Measurements from ENCODE around the gene KRT222.

Gene KRT222

GRCh38 chr17:40678902-40679522, 14.0 kb upstream of the KRT222 start:
- H2AFZ ChIP-seq (ENCODE audit: low read depth) = no peak overlapping the region
- no peak overlapping the region for H3K27ac ChIP-seq
- no peaks in the 10 kb centered on the region for H4K20me1 ChIP-seq (ENCODE audit: insufficient read depth)
- TF ChIP-seq, protein P1, sequence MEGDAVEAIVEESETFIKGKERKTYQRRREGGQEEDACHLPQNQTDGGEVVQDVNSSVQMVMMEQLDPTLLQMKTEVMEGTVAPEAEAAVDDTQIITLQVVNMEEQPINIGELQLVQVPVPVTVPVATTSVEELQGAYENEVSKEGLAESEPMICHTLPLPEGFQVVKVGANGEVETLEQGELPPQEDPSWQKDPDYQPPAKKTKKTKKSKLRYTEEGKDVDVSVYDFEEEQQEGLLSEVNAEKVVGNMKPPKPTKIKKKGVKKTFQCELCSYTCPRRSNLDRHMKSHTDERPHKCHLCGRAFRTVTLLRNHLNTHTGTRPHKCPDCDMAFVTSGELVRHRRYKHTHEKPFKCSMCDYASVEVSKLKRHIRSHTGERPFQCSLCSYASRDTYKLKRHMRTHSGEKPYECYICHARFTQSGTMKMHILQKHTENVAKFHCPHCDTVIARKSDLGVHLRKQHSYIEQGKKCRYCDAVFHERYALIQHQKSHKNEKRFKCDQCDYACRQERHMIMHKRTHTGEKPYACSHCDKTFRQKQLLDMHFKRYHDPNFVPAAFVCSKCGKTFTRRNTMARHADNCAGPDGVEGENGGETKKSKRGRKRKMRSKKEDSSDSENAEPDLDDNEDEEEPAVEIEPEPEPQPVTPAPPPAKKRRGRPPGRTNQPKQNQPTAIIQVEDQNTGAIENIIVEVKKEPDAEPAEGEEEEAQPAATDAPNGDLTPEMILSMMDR (conservative IDR thresholded peaks at IDR 0.05; ENCODE audit: low read depth, low read length) = no peak
- H3K36me3 ChIP-seq (ENCODE audit: insufficient read depth) = no peaks in the 10 kb centered on the region
- no peak overlapping the region for H3K4me3 ChIP-seq (IDR thresholded peaks at IDR 0.05; ENCODE audit: insufficient read depth, low read depth, low read length)
- H3K79me2 ChIP-seq (ENCODE audit: insufficient read depth, low read depth) = no peaks in the 10 kb centered on the region
- no peaks in the 10 kb centered on the region for H3K4me1 ChIP-seq (ENCODE audit: low read depth, poor library complexity, severe bottlenecking)
- no peaks in the 10 kb centered on the region for H3K27me3 ChIP-seq (ENCODE audit: insufficient read depth, low read depth)
- H3K9ac ChIP-seq = no peak overlapping the region
- no peak overlapping the region for H3K4me2 ChIP-seq

GRCh38 chr17:40675905-40676304, 10.9 kb upstream of the KRT222 start:
- no peak overlapping the region for H2AFZ ChIP-seq (ENCODE audit: low read depth)
- H3K4me3 ChIP-seq (IDR thresholded peaks at IDR 0.05; ENCODE audit: insufficient read depth, low read depth, low read length) = no peak overlapping the region
- no peaks in the 10 kb centered on the region for H3K4me1 ChIP-seq (ENCODE audit: low read depth, poor library complexity, severe bottlenecking)
- no peaks in the 10 kb centered on the region for H4K20me1 ChIP-seq (ENCODE audit: insufficient read depth)
- no peaks in the 10 kb centered on the region for H3K27me3 ChIP-seq (ENCODE audit: insufficient read depth, low read depth)
- H3K36me3 ChIP-seq (ENCODE audit: insufficient read depth) = no peaks in the 10 kb centered on the region
- no peaks in the 10 kb centered on the region for H3K79me2 ChIP-seq (ENCODE audit: insufficient read depth, low read depth)
- no peak overlapping the region for H3K9ac ChIP-seq
- H3K4me2 ChIP-seq = no peak overlapping the region
- TF ChIP-seq, protein P1 (conservative IDR thresholded peaks at IDR 0.05; ENCODE audit: low read depth, low read length) = no peak
- H3K27ac ChIP-seq = no peak overlapping the region

- no peak overlapping the region for H3K9ac ChIP-seq
- no peaks in the 10 kb centered on the region for H4K20me1 ChIP-seq (ENCODE audit: insufficient read depth)
- H2AFZ ChIP-seq (ENCODE audit: low read depth) = no peak overlapping the region
- H3K79me2 ChIP-seq (ENCODE audit: insufficient read depth, low read depth) = no peaks in the 10 kb centered on the region
- no peak overlapping the region for H3K4me3 ChIP-seq (IDR thresholded peaks at IDR 0.05; ENCODE audit: insufficient read depth, low read depth, low read length)
- no peak overlapping the region for H3K4me2 ChIP-seq
- H3K36me3 ChIP-seq (ENCODE audit: insufficient read depth) = no peaks in the 10 kb centered on the region
- H3K4me1 ChIP-seq (ENCODE audit: low read depth, poor library complexity, severe bottlenecking) = no peaks in the 10 kb centered on the region
- TF ChIP-seq, protein P1 (conservative IDR thresholded peaks at IDR 0.05; ENCODE audit: low read depth, low read length) = no peak
- no peaks in the 10 kb centered on the region for H3K27me3 ChIP-seq (ENCODE audit: insufficient read depth, low read depth)
- H3K27ac ChIP-seq = no peak overlapping the region
Measured at GRCh38 chr17:40672654-40673053, 7.7 kb upstream of the KRT222 start.

DNA sequence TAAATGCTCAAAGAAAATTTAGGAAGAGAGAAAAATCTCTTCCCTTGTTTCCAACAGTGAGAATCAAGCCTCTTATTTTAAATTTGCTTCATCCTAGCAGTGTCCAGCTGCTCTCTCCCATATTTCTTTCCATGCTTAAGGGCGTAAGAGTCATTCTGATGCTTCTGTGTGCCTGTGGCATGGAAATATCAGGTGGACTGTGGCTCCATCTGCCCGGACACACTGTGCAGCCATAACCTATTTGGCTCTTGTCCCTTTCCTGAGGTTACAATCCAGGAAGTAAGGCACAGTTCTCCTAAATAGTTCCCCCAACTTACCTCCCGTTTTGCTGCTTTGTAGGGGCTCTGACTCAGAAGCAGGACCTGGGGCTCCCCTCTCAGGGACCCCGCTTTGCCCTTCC, 6.3 kb upstream of the KRT222 start:
- H3K79me2 ChIP-seq (ENCODE audit: insufficient read depth, low read depth) = no peaks in the 10 kb centered on the region
- no peak overlapping the region for H3K4me2 ChIP-seq
- TF ChIP-seq, protein P1 (conservative IDR thresholded peaks at IDR 0.05; ENCODE audit: low read depth, low read length) = no peak
- no peaks in the 10 kb centered on the region for H4K20me1 ChIP-seq (ENCODE audit: insufficient read depth)
- H3K27ac ChIP-seq = no peak overlapping the region
- no peak overlapping the region for H3K4me3 ChIP-seq (IDR thresholded peaks at IDR 0.05; ENCODE audit: insufficient read depth, low read depth, low read length)
- no peaks in the 10 kb centered on the region for H3K36me3 ChIP-seq (ENCODE audit: insufficient read depth)
- no peaks in the 10 kb centered on the region for H3K4me1 ChIP-seq (ENCODE audit: low read depth, poor library complexity, severe bottlenecking)
- no peak overlapping the region for H3K9ac ChIP-seq
- peak overlapping the region; percentile 16; the same call in 1 of the 2 replicates for H2AFZ ChIP-seq (ENCODE audit: low read depth)
- no peaks in the 10 kb centered on the region for H3K27me3 ChIP-seq (ENCODE audit: insufficient read depth, low read depth)
